PC-3 (cell line): Measurements from ENCODE around the gene JAKMIP2. TPM values are rescaled to one million over a fixed set of nuclear protein-coding genes. Genes with fewer than 3 reads are reported as not detected.
"Not testable (repeated sequence)": the region's sequence is repeated elsewhere in the genome, so short reads cannot be mapped to it uniquely, and the experiment has no call there.

Experiments
- ATAC-seq: fragments of 200-7000 bp; cut with Tn5 transposase; 2 replicates; pipeline ENCODE4 v1.9.1; 2020; ENCODE audit warnings: mild to moderate bottlenecking, moderate library complexity
- BruUV-seq: library from RNA; stranded (reverse); fragments of 400-500 nt; replicated peaks from 2 replicates; lab custom pipeline; 2021; lab: Mats Ljungman, UMichigan
- CTCF ChIA-PET: fragments of 300-600 bp; sonication (Branson Sonifier 250); formaldehyde crosslinking; loops from one replicate; lab custom pipeline; 2022; ENCODE audit warnings: antibody characterized with exemption; lab: Charles Lee
- POLR2A ChIA-PET: fragments of 300-600 bp; sonication (Branson Sonifier 250); formaldehyde crosslinking; loops from one replicate; lab custom pipeline; 2022; ENCODE audit warnings: antibody characterized with exemption; ENCODE audit not compliant: unreplicated experiment; lab: Charles Lee
- DNase-seq: peaks from one replicate; pipeline ENCODE4 v3.0.0-alpha.2; 2015
- H2AFZ ChIP-seq: fragments of 300-600 bp; sonication (generic); 2 replicates; pipeline ENCODE4 v1.6.0; 2016; ENCODE audit warnings: antibody characterized with exemption, low read length
- H3F3A ChIP-seq: fragments of 300-600 bp; sonication (generic); one replicate; pipeline ENCODE4 v1.6.0; 2017; ENCODE audit warnings: antibody characterized with exemption, low read length, control low read depth, mild to moderate bottlenecking; ENCODE audit not compliant: unreplicated experiment
- H3K27ac ChIP-seq: fragments of 300-600 bp; sonication (generic); 2 replicates; pipeline ENCODE4 v1.5.1; 2016; ENCODE audit warnings: mild to moderate bottlenecking, low read length
- H3K27me3 ChIP-seq: fragments of 300-600 bp; sonication (generic); 2 replicates; pipeline ENCODE4 v1.6.1; 2016; ENCODE audit warnings: low read length, mixed read lengths
- H3K36me3 ChIP-seq: fragments of 300-600 bp; sonication (generic); 2 replicates; pipeline ENCODE4 v1.6.1; 2016; ENCODE audit warnings: low read depth, mixed run types, low read length, mixed read lengths
- H3K4me1 ChIP-seq: fragments of 300-600 bp; sonication (generic); 2 replicates; pipeline ENCODE4 v1.5.1; 2016; ENCODE audit warnings: low read length; ENCODE audit not compliant: insufficient read depth
- H3K4me2 ChIP-seq: fragments of 300-600 bp; sonication (generic); 2 replicates; pipeline ENCODE4 v1.6.0; 2016; ENCODE audit warnings: low read length
- H3K4me3 ChIP-seq: fragments of 300-600 bp; sonication (generic); 2 replicates; pipeline ENCODE4 v1.5.1; 2016; ENCODE audit warnings: mild to moderate bottlenecking, low read length, mixed read lengths
- H3K79me2 ChIP-seq: fragments of 300-600 bp; sonication (generic); 2 replicates; pipeline ENCODE4 v1.6.1; 2017; ENCODE audit warnings: low read length, mixed read lengths
- H3K9ac ChIP-seq: fragments of 300-600 bp; sonication (generic); 2 replicates; pipeline ENCODE4 v1.6.0; 2016; ENCODE audit warnings: mild to moderate bottlenecking, low read length
- H3K9me2 ChIP-seq: fragments of 300-600 bp; sonication (generic); replicated peaks from 2 replicates; pipeline ENCODE4 v1.6.1; 2016; ENCODE audit warnings: mixed run types, low read length, mixed read lengths
- H3K9me3 ChIP-seq: fragments of 300-600 bp; sonication (generic); 2 replicates; pipeline ENCODE4 v1.6.1; 2016; ENCODE audit warnings: low read length, mixed read lengths
- H4K20me1 ChIP-seq: fragments of 300-600 bp; sonication (generic); 2 replicates; pipeline ENCODE4 v1.6.1; 2016; ENCODE audit warnings: low read length, mixed read lengths
- EZH2 ChIP-seq: fragments of 300-600 bp; sonication (generic); IDR thresholded peaks from one replicate; pipeline ENCODE4 v1.6.1; 2017; ENCODE audit warnings: antibody characterized with exemption, mild to moderate bottlenecking, low read length; ENCODE audit not compliant: unreplicated experiment
- EZH2phosphoT487 ChIP-seq: fragments of 300-600 bp; sonication (generic); IDR thresholded peaks from 2 replicates; pipeline ENCODE4 v1.6.1; 2018; ENCODE audit warnings: mild to moderate bottlenecking, antibody characterized with exemption, low read length, borderline replicate concordance
- intact Hi-C: fragments of 100-400 bp; cut with micrococcal nuclease; formaldehyde crosslinking; loops from 2 replicates; pipeline ENCODE4 v1.9.0; 2023
- total RNA-seq: library from RNA; depleted of rRNA; stranded (reverse); fragments of >200 nt; gene quantifications from 2 replicates; pipeline ENCODE4 v1.2.3, GENCODE V29; 2014
- TF ChIP-seq, protein P1 (sequence below): fragments of 300-600 bp; sonication (generic); conservative IDR thresholded peaks from 2 replicates; pipeline ENCODE4 v1.5.1; 2017; ENCODE audit warnings: antibody characterized with exemption, low read depth, mild to moderate bottlenecking, low read length

Gene JAKMIP2
- total RNA-seq, 1 experiment from 2014 or later, result 0.15 TPM

DNA sequence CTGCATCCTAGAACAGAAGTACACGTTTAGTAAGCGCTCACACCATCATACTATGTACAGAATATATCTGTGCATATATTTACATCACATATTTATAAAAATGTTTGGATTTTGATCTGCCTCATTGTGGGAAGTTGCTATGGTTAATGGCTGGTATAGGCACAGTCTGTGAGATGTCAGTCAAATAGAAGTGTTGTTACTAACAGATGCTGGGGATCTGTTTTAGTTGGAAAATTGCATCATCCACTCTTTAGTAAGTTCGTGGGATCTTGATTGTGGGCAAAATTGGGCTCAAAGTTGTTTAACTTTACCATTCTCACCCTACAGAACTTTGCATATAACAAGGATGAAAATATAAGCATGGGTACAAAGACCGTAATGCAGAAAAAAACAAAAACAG is 196.3 kb downstream of the JAKMIP2 start:
- no peaks in the 10 kb centered on the region for H3K9me2 ChIP-seq
- ATAC-seq (no peak), DNase-seq (no peak)
- H2AFZ ChIP-seq, result no peak overlapping the region
- intact Hi-C loops, result no loop called here
- H3K9me3 ChIP-seq, result no peaks in the 10 kb centered on the region
- H3K36me3 ChIP-seq, result no peaks in the 10 kb centered on the region
- H3K9ac ChIP-seq, result no peak overlapping the region
- no peaks in the 10 kb centered on the region for H3F3A ChIP-seq
- ChIA-PET CTCF (no interaction called here), POLR2A (no interaction called here)
- H3K79me2 ChIP-seq, result no peaks in the 10 kb centered on the region
- BruUV-seq, result no TSS peak
- no peaks in the 10 kb centered on the region for H3K4me1 ChIP-seq
- H4K20me1 ChIP-seq, result no peaks in the 10 kb centered on the region
- TF ChIP-seq, protein P1, sequence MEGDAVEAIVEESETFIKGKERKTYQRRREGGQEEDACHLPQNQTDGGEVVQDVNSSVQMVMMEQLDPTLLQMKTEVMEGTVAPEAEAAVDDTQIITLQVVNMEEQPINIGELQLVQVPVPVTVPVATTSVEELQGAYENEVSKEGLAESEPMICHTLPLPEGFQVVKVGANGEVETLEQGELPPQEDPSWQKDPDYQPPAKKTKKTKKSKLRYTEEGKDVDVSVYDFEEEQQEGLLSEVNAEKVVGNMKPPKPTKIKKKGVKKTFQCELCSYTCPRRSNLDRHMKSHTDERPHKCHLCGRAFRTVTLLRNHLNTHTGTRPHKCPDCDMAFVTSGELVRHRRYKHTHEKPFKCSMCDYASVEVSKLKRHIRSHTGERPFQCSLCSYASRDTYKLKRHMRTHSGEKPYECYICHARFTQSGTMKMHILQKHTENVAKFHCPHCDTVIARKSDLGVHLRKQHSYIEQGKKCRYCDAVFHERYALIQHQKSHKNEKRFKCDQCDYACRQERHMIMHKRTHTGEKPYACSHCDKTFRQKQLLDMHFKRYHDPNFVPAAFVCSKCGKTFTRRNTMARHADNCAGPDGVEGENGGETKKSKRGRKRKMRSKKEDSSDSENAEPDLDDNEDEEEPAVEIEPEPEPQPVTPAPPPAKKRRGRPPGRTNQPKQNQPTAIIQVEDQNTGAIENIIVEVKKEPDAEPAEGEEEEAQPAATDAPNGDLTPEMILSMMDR, result no peak
- TF ChIP-seq EZH2 (no peak), EZH2phosphoT487 (no peak)
- 0 out of 2 replicates have a peak, but pooled peaks cover 7% of the 10 kb centered on the region for H3K27me3 ChIP-seq
- no peak overlapping the region for H3K4me3 ChIP-seq
- H3K27ac ChIP-seq, result no peak overlapping the region
- no peak overlapping the region for H3K4me2 ChIP-seq

DNA sequence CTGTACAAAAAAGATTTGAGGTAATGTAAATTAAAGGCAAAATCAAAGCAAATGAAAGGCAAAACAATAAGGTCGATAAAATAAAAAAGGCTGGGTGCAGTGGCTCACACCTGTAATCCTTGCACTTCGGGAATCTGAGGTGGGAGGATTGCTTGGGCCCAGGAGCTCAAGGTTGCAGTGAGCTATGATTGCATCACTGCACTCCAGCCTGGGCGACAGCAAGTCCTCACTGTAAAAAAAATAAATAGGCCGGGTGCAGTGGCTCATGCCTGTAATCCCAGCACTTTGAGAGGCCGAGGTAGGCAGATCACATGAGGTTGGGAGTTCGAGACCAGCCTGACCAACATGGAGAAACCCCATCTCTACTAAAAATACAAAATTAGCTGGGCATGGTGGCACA is 200.3 kb downstream of the JAKMIP2 start:
- H2AFZ ChIP-seq, DNase-seq, H3K36me3 ChIP-seq, BruUV-seq, H3K4me2 ChIP-seq, H3K27me3 ChIP-seq, H3K9me3 ChIP-seq, H3K27ac ChIP-seq, H3K79me2 ChIP-seq, POLR2A ChIA-PET, H4K20me1 ChIP-seq, H3K4me1 ChIP-seq, ATAC-seq, intact Hi-C loops, H3K9me2 ChIP-seq, CTCF ChIA-PET, H3K9ac ChIP-seq, H3K4me3 ChIP-seq, H3F3A ChIP-seq: not testable (repeated sequence)

DNA sequence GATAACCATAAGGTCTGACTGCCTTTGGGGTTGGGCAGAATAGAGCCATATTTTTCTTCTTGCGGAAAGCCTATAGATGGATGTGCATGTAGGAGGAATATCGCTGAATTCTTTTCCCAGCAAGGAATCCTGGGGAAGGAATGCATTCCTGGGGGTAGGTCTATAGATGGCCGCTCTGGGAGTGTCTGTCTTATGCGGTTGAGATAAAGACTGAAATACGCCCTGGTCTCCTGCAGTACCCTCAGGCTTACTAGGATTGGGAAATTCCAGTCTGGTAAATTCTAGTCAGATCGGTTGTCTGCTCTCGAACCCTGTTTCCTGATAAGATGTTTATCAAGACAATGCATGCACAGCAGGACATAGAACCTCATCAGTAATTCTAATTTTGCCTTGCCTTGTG is 202.1 kb downstream of the JAKMIP2 start:
- POLR2A ChIA-PET, H3K9me3 ChIP-seq, H3K79me2 ChIP-seq, H3K4me1 ChIP-seq, H3F3A ChIP-seq, H3K36me3 ChIP-seq, H3K4me3 ChIP-seq, BruUV-seq, H3K4me2 ChIP-seq, DNase-seq, H3K27me3 ChIP-seq, intact Hi-C loops, H3K9me2 ChIP-seq, H3K9ac ChIP-seq, H4K20me1 ChIP-seq, H3K27ac ChIP-seq, ATAC-seq, H2AFZ ChIP-seq, CTCF ChIA-PET: not testable (repeated sequence)
